GM10266 (cell line): ENCODE data around the gene SLC16A13.
A peak's percentile ranks its signal among the peaks of the same experiment; 100 is the strongest.

ENCODE experiments used
- DNase-seq: peaks from one replicate; pipeline ENCODE4 v3.0.0; 2012; ENCODE audit errors: extremely low spot score
- CTCF ChIP-seq: IDR thresholded peaks from 2 replicates; pipeline ENCODE4 v1.5.1; 2012; ENCODE audit warnings: mild to moderate bottlenecking, low read depth; ENCODE audit not compliant: control insufficient read depth, insufficient read depth; ENCODE audit errors: missing control alignments

Gene SLC16A13

GRCh38 chr17:6996256-6997011, 39.4 kb upstream of the SLC16A13 start:
- TF ChIP-seq CTCF: no peak
- DNase-seq: no peak

- no peak for TF ChIP-seq CTCF
- no peak for DNase-seq
Observed at GRCh38 chr17:6997171-6997570, 38.6 kb upstream of the SLC16A13 start.

- no peak for DNase-seq
- no peak for TF ChIP-seq CTCF
Observed at GRCh38 chr17:6998855-6999508, 36.8 kb upstream of the SLC16A13 start.

GRCh38 chr17:7001318-7001961, 34.4 kb upstream of the SLC16A13 start:
- DNase-seq: no peak
- peak; percentile 56 for TF ChIP-seq CTCF

- TF ChIP-seq CTCF: no peak
- DNase-seq: no peak
Observed at GRCh38 chr17:7002288-7003047, 33.3 kb upstream of the SLC16A13 start.

GRCh38 chr17:7003745-7004144, 32.1 kb upstream of the SLC16A13 start:
- no peak for DNase-seq
- TF ChIP-seq CTCF: no peak
